HepG2 (cell line): ENCODE data around the gene TMEM170B. TPM values are rescaled to one million over a fixed set of nuclear protein-coding genes. Genes with fewer than 3 reads are reported as not detected.

ENCODE experiments used
- CREBL2 ChIP-seq: sonication (generic); formaldehyde crosslinking; IDR thresholded peaks from 2 replicates; pipeline ENCODE4 v1.8.1; 2023; ENCODE audit warnings: missing genetic modification reagents, mild to moderate bottlenecking, borderline replicate concordance
- ETV5 ChIP-seq: IDR thresholded peaks from 2 replicates; pipeline ENCODE4 v1.6.1; 2018; ENCODE audit warnings: missing biosample characterization, missing genetic modification reagents, inconsistent platforms, borderline replicate concordance
- LCORL ChIP-seq, 2 experiments: fragments of 450-650 bp in 1 of 2; sonication (generic) in 1 of 2; formaldehyde crosslinking in 1 of 2; IDR thresholded peaks; 2 replicates each; pipeline versions ENCODE4 v1.5.0 to v1.6.1; 2017 to 2020; ENCODE audit warnings: antibody characterized with exemption in 1 of 2, missing genetic modification reagents in 1 of 2
- NFIC ChIP-seq: IDR thresholded peaks from 2 replicates; pipeline ENCODE4 v1.6.1; 2012; ENCODE audit warnings: mild to moderate bottlenecking, low read length, inconsistent platforms
- SMAD9 ChIP-seq: sonication (generic); formaldehyde crosslinking; IDR thresholded peaks from 2 replicates; pipeline ENCODE4 v1.5.1; 2020; ENCODE audit warnings: mild to moderate bottlenecking, missing genetic modification reagents
- SMC3 ChIP-seq: IDR thresholded peaks from 2 replicates; pipeline ENCODE4 v1.6.1; 2011; ENCODE audit warnings: low read length, improper control_type of control experiment
- SRY ChIP-seq: sonication (generic); formaldehyde crosslinking; IDR thresholded peaks from 2 replicates; pipeline ENCODE4 v1.8.0; 2022; ENCODE audit warnings: mild to moderate bottlenecking, missing genetic modification reagents
- USF2 ChIP-seq, 2 experiments: sonication (generic) in 1 of 2; formaldehyde crosslinking in 1 of 2; IDR thresholded peaks; 2 replicates each; pipeline versions ENCODE4 v1.5.1 to v1.6.1; 2011 to 2020; ENCODE audit warnings: borderline replicate concordance in 1 of 2, low read depth in 1 of 2, low read length in 1 of 2, mild to moderate bottlenecking in 1 of 2, missing genetic modification reagents in 1 of 2, moderate library complexity in 1 of 2
- ZFP36 ChIP-seq: fragments of 150-350 bp; IDR thresholded peaks from 2 replicates; pipeline ENCODE4 v1.6.1; 2018; ENCODE audit warnings: borderline replicate concordance, low read length, low read depth; ENCODE audit not compliant: partially characterized antibody
- ZHX2 ChIP-seq, 2 experiments: sonication (generic) in 1 of 2; formaldehyde crosslinking in 1 of 2; IDR thresholded peaks; 2 replicates each; pipeline versions ENCODE4 v1.6.1 to v1.9.0; 2014 to 2022; ENCODE audit warnings: antibody characterized with exemption in 1 of 2, borderline replicate concordance in 1 of 2, inconsistent platforms in 1 of 2, low read depth in 1 of 2, missing genetic modification reagents in 1 of 2
- ZNF12 ChIP-seq: sonication (generic); formaldehyde crosslinking; IDR thresholded peaks from 2 replicates; pipeline ENCODE4 v1.5.0; 2020; ENCODE audit warnings: missing genetic modification reagents
- ZNF251 ChIP-seq: sonication (generic); formaldehyde crosslinking; IDR thresholded peaks from 2 replicates; pipeline ENCODE4 v1.9.0; 2021; ENCODE audit warnings: mild to moderate bottlenecking, missing genetic modification reagents
- ZNF280B ChIP-seq: sonication (generic); formaldehyde crosslinking; IDR thresholded peaks from 2 replicates; pipeline ENCODE4 v1.5.0; 2020; ENCODE audit warnings: missing genetic modification reagents, mild to moderate bottlenecking, borderline replicate concordance
- ZNF33B ChIP-seq: sonication (generic); formaldehyde crosslinking; IDR thresholded peaks from 2 replicates; pipeline ENCODE4 v1.5.1; 2020; ENCODE audit warnings: mild to moderate bottlenecking, missing genetic modification reagents
- polyA plus RNA-seq, 8 experiments: library from polyadenylated mRNA; depleted of rRNA in 3 of 8; stranded (reverse) in 7 of 8; unstranded in 1 of 8; fragments of >200 nt; fragmentation: Illumina TruSeq in 4 of 8; extraction: Trizol in 4 of 8; gene quantifications; 2 replicates each; pipeline versions ENCODE4 v1.2.1 to v1.2.3, GENCODE V29; 2011 to 2016; ENCODE audit warnings: low read depth in 4 of 8, missing spikeins in 1 of 8, mixed read lengths in 1 of 8; ENCODE audit not compliant: insufficient read depth in 1 of 8
- total RNA-seq, 5 experiments: library from RNA; depleted of rRNA; stranded (reverse); fragments of >200 nt; fragmentation: Illumina TruSeq; extraction: Trizol; gene quantifications; 2 replicates each; pipeline ENCODE4 v1.2.3, GENCODE V29; 2016; ENCODE audit warnings: low read depth in 1 of 5
- TF ChIP-seq, protein P1 (sequence below): sonication (generic); formaldehyde crosslinking; IDR thresholded peaks from 2 replicates; pipeline ENCODE4 v1.4.0; 2020; ENCODE audit warnings: missing genetic modification reagents, mild to moderate bottlenecking, borderline replicate concordance

Gene TMEM170B
- total and polyA plus RNA-seq, 2 of the 13 experiments (the other 11 are each of a cell fraction or from before 2014, with no cell fraction given): 3.3 to 9.4 TPM

GRCh38 chr6:11575408-11576033, 38.0 kb downstream of the TMEM170B start (continued):
- TF ChIP-seq, protein P1, sequence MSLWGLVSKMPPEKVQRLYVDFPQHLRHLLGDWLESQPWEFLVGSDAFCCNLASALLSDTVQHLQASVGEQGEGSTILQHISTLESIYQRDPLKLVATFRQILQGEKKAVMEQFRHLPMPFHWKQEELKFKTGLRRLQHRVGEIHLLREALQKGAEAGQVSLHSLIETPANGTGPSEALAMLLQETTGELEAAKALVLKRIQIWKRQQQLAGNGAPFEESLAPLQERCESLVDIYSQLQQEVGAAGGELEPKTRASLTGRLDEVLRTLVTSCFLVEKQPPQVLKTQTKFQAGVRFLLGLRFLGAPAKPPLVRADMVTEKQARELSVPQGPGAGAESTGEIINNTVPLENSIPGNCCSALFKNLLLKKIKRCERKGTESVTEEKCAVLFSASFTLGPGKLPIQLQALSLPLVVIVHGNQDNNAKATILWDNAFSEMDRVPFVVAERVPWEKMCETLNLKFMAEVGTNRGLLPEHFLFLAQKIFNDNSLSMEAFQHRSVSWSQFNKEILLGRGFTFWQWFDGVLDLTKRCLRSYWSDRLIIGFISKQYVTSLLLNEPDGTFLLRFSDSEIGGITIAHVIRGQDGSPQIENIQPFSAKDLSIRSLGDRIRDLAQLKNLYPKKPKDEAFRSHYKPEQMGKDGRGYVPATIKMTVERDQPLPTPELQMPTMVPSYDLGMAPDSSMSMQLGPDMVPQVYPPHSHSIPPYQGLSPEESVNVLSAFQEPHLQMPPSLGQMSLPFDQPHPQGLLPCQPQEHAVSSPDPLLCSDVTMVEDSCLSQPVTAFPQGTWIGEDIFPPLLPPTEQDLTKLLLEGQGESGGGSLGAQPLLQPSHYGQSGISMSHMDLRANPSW (CRISPR knock-in tag): no peak
- TF ChIP-seq CREBL2: 0 out of 2 replicates have a peak, but pooled peaks have one; percentile 45
- no peak for TF ChIP-seq ZNF280B (CRISPR knock-in tag)
- TF ChIP-seq ZNF33B (CRISPR knock-in tag): 0 out of 2 replicates have a peak, but pooled peaks have one; percentile 48
- no peak for TF ChIP-seq ZNF251
- no peak for TF ChIP-seq SMAD9 (CRISPR knock-in tag)
- TF ChIP-seq NFIC: no peak
- TF ChIP-seq SMC3: peak; percentile 99
- TF ChIP-seq LCORL (IDR thresholded peaks at IDR 0.05): no peak
- TF ChIP-seq LCORL (CRISPR knock-in tag; IDR thresholded peaks at IDR 0.05): peak; percentile 57
- TF ChIP-seq ZFP36: no peak
- no peak; the same call in 1 of the 2 replicates for TF ChIP-seq ETV5 (CRISPR knock-in tag)
- TF ChIP-seq ZNF12: no peak
- TF ChIP-seq ZHX2 (IDR thresholded peaks at IDR 0.05; ENCODE audit: low read depth): no peak
- TF ChIP-seq ZHX2 (CRISPR knock-in tag; IDR thresholded peaks at IDR 0.05; ENCODE audit: borderline replicate concordance): no peak
- no peak for TF ChIP-seq USF2 (IDR thresholded peaks at IDR 0.05; ENCODE audit: low read depth, low read length)
- TF ChIP-seq USF2 (CRISPR knock-in tag; IDR thresholded peaks at IDR 0.05; ENCODE audit: borderline replicate concordance): no peak
- no peak for TF ChIP-seq SRY (CRISPR knock-in tag)
